H9 (cell line): ENCODE measurements around the gene HAUS7. TPM values are rescaled to one million over a fixed set of nuclear protein-coding genes. Genes with fewer than 3 reads are reported as not detected.

Experiments
- DNase-seq: peaks from one replicate; pipeline ENCODE4 v3.0.0-alpha.2; 2017
- H2AFZ ChIP-seq: one replicate; pipeline ENCODE4 v1.6.1; 2013; ENCODE audit warnings: mild to moderate bottlenecking, low read length, control low read depth, moderate library complexity
- H2AK5ac ChIP-seq: 2 replicates; pipeline ENCODE4 v1.6.1; 2013; ENCODE audit warnings: low read length, control low read depth, mixed read lengths; ENCODE audit not compliant: insufficient read length
- H2BK120ac ChIP-seq: one replicate; pipeline ENCODE4 v1.6.1; 2013; ENCODE audit warnings: low read depth, mild to moderate bottlenecking, low read length, control low read depth, inconsistent platforms; ENCODE audit not compliant: poor library complexity, severe bottlenecking
- H2BK12ac ChIP-seq: 2 replicates; pipeline ENCODE4 v1.6.1; 2013; ENCODE audit warnings: low read length, control low read depth, mixed read lengths, low read depth; ENCODE audit not compliant: insufficient read length
- H2BK15ac ChIP-seq: 2 replicates; pipeline ENCODE4 v1.6.1; 2013; ENCODE audit warnings: low read depth, low read length, control low read depth
- H2BK20ac ChIP-seq: one replicate; pipeline ENCODE4 v1.6.1; 2013; ENCODE audit warnings: low read depth, mild to moderate bottlenecking, low read length, control low read depth, inconsistent platforms; ENCODE audit not compliant: poor library complexity, severe bottlenecking
- H2BK5ac ChIP-seq: 2 replicates; pipeline ENCODE4 v1.6.1; 2013; ENCODE audit warnings: low read length, control low read depth, mixed read lengths; ENCODE audit not compliant: insufficient read length
- H3K14ac ChIP-seq: 2 replicates; pipeline ENCODE4 v1.6.1; 2013; ENCODE audit warnings: low read length, control low read depth; ENCODE audit not compliant: insufficient read depth
- H3K18ac ChIP-seq: 2 replicates; pipeline ENCODE4 v1.6.1; 2013; ENCODE audit warnings: low read depth, mild to moderate bottlenecking, mixed read lengths, low read length, control low read depth; ENCODE audit not compliant: insufficient read length
- H3K23ac ChIP-seq: 2 replicates; pipeline ENCODE4 v1.6.1; 2013; ENCODE audit warnings: low read length, control low read depth, mixed read lengths, low read depth; ENCODE audit not compliant: insufficient read length
- H3K23me2 ChIP-seq: 2 replicates; pipeline ENCODE4 v1.6.1; 2013; ENCODE audit warnings: low read depth, mild to moderate bottlenecking, mixed read lengths, low read length, control low read depth; ENCODE audit not compliant: insufficient read length, poor library complexity, severe bottlenecking
- H3K27ac ChIP-seq: 2 replicates; pipeline ENCODE4 v1.5.1; 2013; ENCODE audit warnings: low read length, control low read depth, mixed read lengths, low read depth; ENCODE audit not compliant: insufficient read length
- H3K27me3 ChIP-seq: 2 replicates; pipeline ENCODE4 v1.6.1; 2013; ENCODE audit warnings: low read length, control low read depth, inconsistent platforms; ENCODE audit not compliant: insufficient read depth
- H3K4ac ChIP-seq: 2 replicates; pipeline ENCODE4 v1.6.1; 2013; ENCODE audit warnings: low read depth, mild to moderate bottlenecking, control low read depth, inconsistent platforms, low read length, moderate library complexity
- H3K4me1 ChIP-seq: 2 replicates; pipeline ENCODE4 v1.6.1; 2013; ENCODE audit warnings: low read length, control low read depth, inconsistent platforms; ENCODE audit not compliant: insufficient read depth
- H3K4me2 ChIP-seq: 2 replicates; pipeline ENCODE4 v1.6.1; 2013; ENCODE audit warnings: low read length, control low read depth, mixed read lengths; ENCODE audit not compliant: insufficient read length, insufficient read depth
- H3K56ac ChIP-seq: 2 replicates; pipeline ENCODE4 v1.6.1; 2013; ENCODE audit warnings: low read depth, mild to moderate bottlenecking, mixed read lengths, low read length, control low read depth; ENCODE audit not compliant: insufficient read length
- H3K79me1 ChIP-seq: 2 replicates; pipeline ENCODE4 v1.6.1; 2013; ENCODE audit warnings: low read depth, mild to moderate bottlenecking, moderate library complexity, low read length, control low read depth, inconsistent platforms; ENCODE audit not compliant: insufficient read depth, poor library complexity, severe bottlenecking
- H3K79me2 ChIP-seq: 2 replicates; pipeline ENCODE4 v1.6.1; 2013; ENCODE audit warnings: low read length, control low read depth, inconsistent platforms; ENCODE audit not compliant: insufficient read depth
- H3K9ac ChIP-seq: 2 replicates; pipeline ENCODE4 v1.6.1; 2013; ENCODE audit warnings: low read length, control low read depth, mixed read lengths; ENCODE audit not compliant: insufficient read length; ENCODE audit errors: extremely low read depth
- H3K9me3 ChIP-seq: one replicate; pipeline ENCODE4 v1.6.1; 2013; ENCODE audit warnings: low read depth, low read length, inconsistent platforms; ENCODE audit not compliant: control insufficient read depth
- H3T11ph ChIP-seq: one replicate; pipeline ENCODE4 v1.6.1; 2013; ENCODE audit warnings: mild to moderate bottlenecking, low read length, control low read depth, inconsistent platforms
- H4K20me1 ChIP-seq: one replicate; pipeline ENCODE4 v1.6.1; 2013; ENCODE audit not compliant: control insufficient read depth, insufficient read length, insufficient read depth
- H4K5ac ChIP-seq: 2 replicates; pipeline ENCODE4 v1.6.1; 2013; ENCODE audit warnings: low read depth, mild to moderate bottlenecking, mixed read lengths, low read length, control low read depth; ENCODE audit not compliant: insufficient read length
- H4K8ac ChIP-seq: replicated peaks from 2 replicates; pipeline ENCODE4 v1.6.1; 2013; ENCODE audit warnings: low read length, control low read depth, mixed read lengths, low read depth; ENCODE audit not compliant: insufficient read length
- H4K91ac ChIP-seq: 2 replicates; pipeline ENCODE4 v1.6.1; 2013; ENCODE audit warnings: low read depth, mild to moderate bottlenecking, moderate library complexity, mixed read lengths, low read length, control low read depth; ENCODE audit not compliant: insufficient read length
- H3K27ac Mint-ChIP-seq, 3 experiments: 2 replicates in 2 of 3; 3 replicates in 1 of 3; pipeline ENCODE4 v1.8.0; 2020 to 2021; ENCODE audit warnings: mixed read lengths in 3 of 3, mild to moderate bottlenecking in 1 of 3, moderate library complexity in 1 of 3
- H3K27me3 Mint-ChIP-seq: 2 replicates; pipeline ENCODE4 v1.8.0; 2021; ENCODE audit warnings: low read depth, mild to moderate bottlenecking, moderate library complexity, mixed read lengths
- H3K36me3 Mint-ChIP-seq, 3 experiments: 2 replicates in 2 of 3; 3 replicates in 1 of 3; pipeline ENCODE4 v1.8.0; 2020 to 2021; ENCODE audit warnings: low read depth in 3 of 3, mixed read lengths in 3 of 3; ENCODE audit not compliant: insufficient read depth in 1 of 3
- H3K4me1 Mint-ChIP-seq, 2 experiments: 2 replicates each; pipeline ENCODE4 v1.8.0; 2020; ENCODE audit warnings: mixed read lengths in 2 of 2
- H3K4me3 Mint-ChIP-seq, 2 experiments: 2 replicates in 1 of 2; 3 replicates in 1 of 2; pipeline ENCODE4 v1.8.0; 2020 to 2021; ENCODE audit warnings: mild to moderate bottlenecking in 2 of 2, mixed read lengths in 2 of 2, moderate library complexity in 1 of 2
- H3K9me3 Mint-ChIP-seq, 2 experiments: 2 replicates in 1 of 2; 3 replicates in 1 of 2; pipeline ENCODE4 v1.8.0; 2020; ENCODE audit warnings: mild to moderate bottlenecking in 2 of 2, mixed read lengths in 2 of 2, moderate library complexity in 1 of 2
- WGBS: extraction: QIAGEN DNeasy Blood & Tissue Kit; methylation state at CpG from one replicate; pipeline ENCODE4 v1.1.7; 2013; ENCODE audit warnings: missing lambda C conversion rate, low lambda C conversion rate, mixed read lengths; ENCODE audit not compliant: insufficient read length; ENCODE audit errors: extremely low coverage; 5-methylcytosine and 5-hydroxymethylcytosine counted together
- total RNA-seq: library from RNA; stranded (reverse); gene quantifications from 2 replicates; pipeline ENCODE4 v1.2.1, GENCODE V29; 2021
- TF ChIP-seq, protein P1 (sequence below): fragments of 200-600 bp; sonication (generic); conservative IDR thresholded peaks from 3 replicates; pipeline ENCODE4 v1.8.0; 2021; ENCODE audit warnings: antibody characterized with exemption, mild to moderate bottlenecking

The HAUS7 gene
- total RNA-seq, 1 experiment from 2014 or later, result 45.3 TPM

GRCh38 chrX:153443476-153444332 lies 26.7 kb downstream of the HAUS7 start:
- H3K9ac ChIP-seq, result no peak overlapping the region
- H3K27me3 Mint-ChIP-seq, result peaks cover 4% of the 10 kb centered on the region; the same call in 1 of the 2 replicates
- H3K4me2 ChIP-seq, result no peak overlapping the region
- no peak overlapping the region; a peak in 1 of 7 replicates for H3K27ac Mint-ChIP-seq
- no peak for DNase-seq
- no peak overlapping the region for H4K5ac ChIP-seq
- no peaks in the 10 kb centered on the region for H3K79me2 ChIP-seq
- H4K8ac ChIP-seq, result no peak overlapping the region
- H2BK120ac ChIP-seq, result no peak overlapping the region
- TF ChIP-seq, protein P1, sequence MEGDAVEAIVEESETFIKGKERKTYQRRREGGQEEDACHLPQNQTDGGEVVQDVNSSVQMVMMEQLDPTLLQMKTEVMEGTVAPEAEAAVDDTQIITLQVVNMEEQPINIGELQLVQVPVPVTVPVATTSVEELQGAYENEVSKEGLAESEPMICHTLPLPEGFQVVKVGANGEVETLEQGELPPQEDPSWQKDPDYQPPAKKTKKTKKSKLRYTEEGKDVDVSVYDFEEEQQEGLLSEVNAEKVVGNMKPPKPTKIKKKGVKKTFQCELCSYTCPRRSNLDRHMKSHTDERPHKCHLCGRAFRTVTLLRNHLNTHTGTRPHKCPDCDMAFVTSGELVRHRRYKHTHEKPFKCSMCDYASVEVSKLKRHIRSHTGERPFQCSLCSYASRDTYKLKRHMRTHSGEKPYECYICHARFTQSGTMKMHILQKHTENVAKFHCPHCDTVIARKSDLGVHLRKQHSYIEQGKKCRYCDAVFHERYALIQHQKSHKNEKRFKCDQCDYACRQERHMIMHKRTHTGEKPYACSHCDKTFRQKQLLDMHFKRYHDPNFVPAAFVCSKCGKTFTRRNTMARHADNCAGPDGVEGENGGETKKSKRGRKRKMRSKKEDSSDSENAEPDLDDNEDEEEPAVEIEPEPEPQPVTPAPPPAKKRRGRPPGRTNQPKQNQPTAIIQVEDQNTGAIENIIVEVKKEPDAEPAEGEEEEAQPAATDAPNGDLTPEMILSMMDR, result no peak
- H3K27ac ChIP-seq, result no peak overlapping the region
- no peak overlapping the region for H2BK15ac ChIP-seq
- no peak overlapping the region for H2BK12ac ChIP-seq
- no peak overlapping the region for H2BK5ac ChIP-seq
- no peaks in the 10 kb centered on the region for H3K4me1 Mint-ChIP-seq
- no peak overlapping the region for H3T11ph ChIP-seq
- no peak overlapping the region for H2BK20ac ChIP-seq
- H3K79me1 ChIP-seq, result no peaks in the 10 kb centered on the region
- no CpG with 5 or more reads among the region's 25 CpGs for WGBS
- H3K4me1 ChIP-seq, result no peaks in the 10 kb centered on the region
- no peak overlapping the region for H2AK5ac ChIP-seq
- H4K20me1 ChIP-seq, result no peaks in the 10 kb centered on the region
- no peak overlapping the region for H2AFZ ChIP-seq
- H3K23me2 ChIP-seq, result no peaks in the 10 kb centered on the region
- no peak overlapping the region for H3K4ac ChIP-seq
- no peak overlapping the region for H3K18ac ChIP-seq
- peaks cover 6% of the 10 kb centered on the region for H3K9me3 ChIP-seq
- H3K23ac ChIP-seq, result no peak overlapping the region
- H4K91ac ChIP-seq, result no peak overlapping the region
- H3K27me3 ChIP-seq, result no peaks in the 10 kb centered on the region
- H3K14ac ChIP-seq, result no peak overlapping the region
- peaks cover 46 to 63% of the 10 kb centered on the region in 2 experiments for H3K9me3 Mint-ChIP-seq
- H3K36me3 Mint-ChIP-seq, result peaks cover 0 to 4% (median 3%) of the 10 kb centered on the region in 3 experiments; a peak in 2 of 7 replicates
- no peak overlapping the region for H3K56ac ChIP-seq
- no peak overlapping the region for H3K4me3 Mint-ChIP-seq
